Measurements from ENCODE around the gene RIMS3. TPM values are rescaled to one million over a fixed set of nuclear protein-coding genes. Genes with fewer than 3 reads are reported as not detected.

Gene RIMS3
- total RNA-seq, 1 experiment from 2014 or later: 5.7 TPM

- in situ Hi-C loops (cut with HindIII; ENCODE audit: low pct_unique_long_range_greater_than_20kb, low sequenced_read_pairs): no loop called here
- no peak overlapping the region for H3K4me3 ChIP-seq (ENCODE audit: low read depth in 2 of 2, low read length in 2 of 2)
- no peaks in the 10 kb centered on the region for H3K4me1 ChIP-seq (ENCODE audit: control insufficient read depth, insufficient read depth, low read length)
- H3K27ac ChIP-seq (ENCODE audit: low read length): no peak overlapping the region
- DNase-seq (ENCODE audit: low read depth, low spot score) (no peak), ATAC-seq (no peak)
- ChIA-PET CTCF (no interaction called here), POLR2A (interaction anchor here (0.7 kb wide), 1 partner anchor 40 kb away, joined by 4 read pairs; no protein-coding TSS in a partner anchor)
- TF ChIP-seq SIN3A (IDR thresholded peaks at IDR 0.05; ENCODE audit: borderline replicate concordance, insufficient read depth, low read depth, low read length): no peak
- TF ChIP-seq TCF7L2 (IDR thresholded peaks at IDR 0.05; ENCODE audit: low read depth, low read length): no peak
- no peak for TF ChIP-seq POLR2AphosphoS5 (IDR thresholded peaks at IDR 0.05; ENCODE audit: low read depth, low read length)
- no peak for TF ChIP-seq REST (IDR thresholded peaks at IDR 0.05; ENCODE audit: insufficient read depth in 1 of 2, low read depth in 2 of 2, low read length in 1 of 2)
- TF ChIP-seq CTCF (IDR thresholded peaks at IDR 0.05): no peak
- H3K36me3 ChIP-seq (ENCODE audit: control insufficient read depth, insufficient read depth, low read length): no peaks in the 10 kb centered on the region
- H3K9me3 ChIP-seq (ENCODE audit: control insufficient read depth, insufficient read depth, low read depth, low read length): no peaks in the 10 kb centered on the region
- intact Hi-C loops (cut with micrococcal nuclease; ENCODE audit: unreplicated experiment): no loop called here
- no peaks in the 10 kb centered on the region for H3K27me3 ChIP-seq (ENCODE audit: control insufficient read depth, insufficient read depth, low read length)
- no TSS peak for BruUV-seq (replicated peaks)
Observed at GRCh38 chr1:40640314-40641076, 25.0 kb downstream of the RIMS3 start.

- intact Hi-C loops (cut with micrococcal nuclease; ENCODE audit: unreplicated experiment) (no loop called here), in situ Hi-C loops (cut with HindIII; ENCODE audit: low pct_unique_long_range_greater_than_20kb, low sequenced_read_pairs) (no loop called here)
- ChIA-PET POLR2A (interaction anchor here (0.6 kb wide), 1 partner anchor 38 kb away, joined by 3 read pairs; no protein-coding TSS in a partner anchor), CTCF (interaction anchor here (0.6 kb wide), 1 partner anchor 8 kb away, joined by 4 read pairs; no protein-coding TSS in a partner anchor)
- H3K4me3 ChIP-seq (ENCODE audit: low read depth in 2 of 2, low read length in 2 of 2): no peak overlapping the region
- DNase-seq (ENCODE audit: low read depth, low spot score) (no peak), ATAC-seq (no peak)
- no peak overlapping the region for H3K27ac ChIP-seq (ENCODE audit: low read length)
- no peaks in the 10 kb centered on the region for H3K27me3 ChIP-seq (ENCODE audit: control insufficient read depth, insufficient read depth, low read length)
- BruUV-seq (replicated peaks): no TSS peak
- H3K9me3 ChIP-seq (ENCODE audit: control insufficient read depth, insufficient read depth, low read depth, low read length): no peaks in the 10 kb centered on the region
- TF ChIP-seq CTCF (IDR thresholded peaks at IDR 0.05): no peak
- peak; percentile 80 to 85 for TF ChIP-seq REST (IDR thresholded peaks at IDR 0.05; ENCODE audit: insufficient read depth in 1 of 2, low read depth in 2 of 2, low read length in 1 of 2)
- H3K36me3 ChIP-seq (ENCODE audit: control insufficient read depth, insufficient read depth, low read length): no peaks in the 10 kb centered on the region
- no peaks in the 10 kb centered on the region for H3K4me1 ChIP-seq (ENCODE audit: control insufficient read depth, insufficient read depth, low read length)
Observed at GRCh38 chr1:40638097-40639036, 27.1 kb downstream of the RIMS3 start.
